Measurements from ENCODE around the gene ZSWIM6. TPM values are rescaled to one million over a fixed set of nuclear protein-coding genes. Genes with fewer than 3 reads are reported as not detected.

The ZSWIM6 gene
- total RNA-seq, 1 donor from 2014 or later, result 48.5 TPM

GRCh38 chr5:61576556-61576955 is 244.5 kb downstream of the ZSWIM6 start:
- DNase-seq (ENCODE audit: low spot score in 2 of 2), result no peak

GRCh38 chr5:61578858-61579503 is 246.9 kb downstream of the ZSWIM6 start:
- FAIRE-seq (no peak), DNase-seq (ENCODE audit: low spot score in 2 of 2) (no peak)

More at GRCh38 chr5:61576556-61576955, 244.5 kb downstream of the ZSWIM6 start:
- no peak for FAIRE-seq

GRCh38 chr5:61582205-61582820 is 250.3 kb downstream of the ZSWIM6 start:
- no peak for FAIRE-seq
- DNase-seq (ENCODE audit: low spot score in 2 of 2), result no peak

GRCh38 chr5:61582887-61583286 is 250.8 kb downstream of the ZSWIM6 start:
- DNase-seq (ENCODE audit: low spot score in 2 of 2) (no peak), FAIRE-seq (no peak)

GRCh38 chr5:61586096-61587084 is 254.3 kb downstream of the ZSWIM6 start:
- DNase-seq (ENCODE audit: low spot score in 2 of 2) (no peak), FAIRE-seq (no peak)

- FAIRE-seq (no peak), DNase-seq (ENCODE audit: low spot score in 2 of 2) (no peak)
Measured at GRCh38 chr5:61587125-61587524, 255.1 kb downstream of the ZSWIM6 start.

GRCh38 chr5:61588216-61588615 is 256.2 kb downstream of the ZSWIM6 start:
- no peak for FAIRE-seq

GRCh38 chr5:61589946-61590345 is 257.9 kb downstream of the ZSWIM6 start:
- FAIRE-seq (no peak), DNase-seq (ENCODE audit: low spot score in 2 of 2) (no peak)

More at GRCh38 chr5:61588216-61588615, 256.2 kb downstream of the ZSWIM6 start:
- DNase-seq (ENCODE audit: low spot score in 2 of 2), result no peak

- no peak for DNase-seq (ENCODE audit: low spot score in 2 of 2)
Measured at GRCh38 chr5:61590473-61590872, 258.4 kb downstream of the ZSWIM6 start.

GRCh38 chr5:61591859-61592258 is 259.8 kb downstream of the ZSWIM6 start:
- no peak for DNase-seq (ENCODE audit: low spot score in 2 of 2)
- no peak for FAIRE-seq

More at GRCh38 chr5:61590473-61590872, 258.4 kb downstream of the ZSWIM6 start:
- no peak for FAIRE-seq

- DNase-seq (ENCODE audit: low spot score in 2 of 2) (no peak), FAIRE-seq (no peak)
Measured at GRCh38 chr5:61595426-61595825, 263.4 kb downstream of the ZSWIM6 start.

Other genes starting within 250 kb of the ZSWIM6 start
- 35.1 TPM for gene SMIM15, start 169.8 kb upstream of the ZSWIM6 start, total RNA-seq